H1 (cell line): ENCODE data around the gene DENND2C. TPM values are rescaled to one million over a fixed set of nuclear protein-coding genes. Genes with fewer than 3 reads are reported as not detected.

Experiments
- KDM4A ChIP-seq: IDR thresholded peaks from one replicate; pipeline ENCODE4 v1.7.1; 2012; ENCODE audit warnings: low read depth, mild to moderate bottlenecking, moderate library complexity, low read length, inconsistent platforms; ENCODE audit not compliant: severe bottlenecking
- polyA plus RNA-seq, 7 experiments: library from polyadenylated mRNA; depleted of rRNA in 3 of 7; stranded (reverse) in 5 of 7; unstranded in 2 of 7; fragments of >200 nt in 5 of 7; fragments of 200-250 nt in 2 of 7; gene quantifications; 1 replicate in 5 of 7; 2 replicates in 1 of 7; 4 replicates in 1 of 7; pipeline versions ENCODE4 v1.2.1 to v1.2.3, GENCODE V29; 2011 to 2013; ENCODE audit warnings: missing spikeins in 2 of 7, mixed read lengths in 2 of 7
- total RNA-seq: library from RNA; stranded (reverse); fragmentation: NEBNext Ultra II Directional; extraction: Animal tissue kit (Norgen Biotek cat#: 25700); gene quantifications from 2 replicates; pipeline ENCODE4 v1.2.1, GENCODE V29; 2021

Gene DENND2C
- total and polyA plus RNA-seq, 2 of the 8 experiments (the other 6 are each of a cell fraction or from before 2014, with no cell fraction given) = 1.8 to 5.5 TPM

DNA sequence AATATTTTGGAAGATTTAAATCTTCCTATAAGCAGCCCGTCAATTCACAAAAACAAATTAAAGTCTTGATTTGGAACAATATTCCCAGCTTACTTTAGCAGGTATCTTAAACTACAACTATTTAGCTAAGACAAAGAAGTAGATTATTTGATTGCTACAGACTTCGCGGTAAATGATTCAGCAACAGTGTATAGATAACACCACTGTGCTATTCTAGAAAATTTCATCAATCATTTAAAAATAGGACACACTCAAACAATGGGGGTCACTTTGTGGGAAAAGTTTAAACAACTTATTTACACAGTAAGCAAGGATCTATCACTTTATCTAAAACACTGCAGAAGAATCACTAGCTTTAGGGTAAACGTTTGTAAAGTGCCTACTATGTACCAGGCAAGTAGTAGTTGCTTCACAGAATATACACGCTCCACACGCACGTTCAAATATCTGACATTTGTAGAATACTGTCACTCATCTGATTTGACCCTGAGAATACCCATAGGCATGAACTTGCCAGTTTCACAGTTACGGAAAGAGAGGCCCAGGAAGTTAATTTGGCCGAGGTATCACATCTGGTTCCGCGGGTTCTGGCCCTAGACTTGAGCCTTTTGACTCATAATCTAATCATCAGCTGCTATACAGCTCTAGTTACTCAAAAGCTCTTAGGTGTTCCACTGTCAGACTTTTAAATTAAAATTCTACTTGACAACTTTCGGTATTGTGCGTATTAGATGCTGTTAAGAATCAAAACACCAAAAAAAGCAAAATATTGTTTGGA, 876 bp downstream of the DENND2C start (continued):
- no peak for TF ChIP-seq KDM4A
- TF ChIP-seq, all 59 proteins: peak for 0
